RWPE2 (cell line): ENCODE data around the gene SHROOM3.

ENCODE experiments used
- ATAC-seq: fragments of 200-7000 bp; cut with Tn5 transposase; 3 replicates; pipeline ENCODE4 v1.9.1; 2021; ENCODE audit warnings: low read depth
- DNase-seq: peaks from one replicate; pipeline ENCODE4 v3.0.0-alpha.2; 2020; ENCODE audit warnings: low spot score
- H3K27ac ChIP-seq: fragments of 450-650 bp; 2 replicates; pipeline ENCODE4 v1.5.1; 2017; ENCODE audit warnings: mild to moderate bottlenecking; ENCODE audit not compliant: poor library complexity, severe bottlenecking
- H3K27me3 ChIP-seq: fragments of 250-450 bp; sonication (Bioruptor Pico); 2 replicates; pipeline ENCODE4 v1.5.1; 2021; ENCODE audit warnings: mild to moderate bottlenecking, moderate library complexity; ENCODE audit not compliant: insufficient read depth, poor library complexity, severe bottlenecking
- H3K36me3 ChIP-seq: fragments of 250-450 bp; sonication (Bioruptor Pico); 2 replicates; pipeline ENCODE4 v1.5.1; 2020; ENCODE audit warnings: low read depth, mild to moderate bottlenecking, moderate library complexity
- H3K4me1 ChIP-seq: fragments of 250-450 bp; sonication (Bioruptor Pico); 2 replicates; pipeline ENCODE4 v1.5.1; 2021; ENCODE audit warnings: mild to moderate bottlenecking, moderate library complexity; ENCODE audit not compliant: insufficient read depth, poor library complexity, severe bottlenecking
- H3K4me3 ChIP-seq: fragments of 250-450 bp; sonication (Bioruptor Pico); 2 replicates; pipeline ENCODE4 v1.5.1; 2021; ENCODE audit warnings: mild to moderate bottlenecking, moderate library complexity; ENCODE audit not compliant: severe bottlenecking
- H3K9me3 ChIP-seq: fragments of 250-450 bp; sonication (Bioruptor Pico); 2 replicates; pipeline ENCODE4 v1.5.1; 2021; ENCODE audit warnings: mild to moderate bottlenecking, moderate library complexity; ENCODE audit not compliant: severe bottlenecking
- CTCF ChIP-seq: fragments of 450-650 bp; IDR thresholded peaks from one replicate; pipeline ENCODE4 v1.5.1; 2017; ENCODE audit warnings: mild to moderate bottlenecking, moderate library complexity; ENCODE audit not compliant: poor library complexity, severe bottlenecking

SHROOM3 gene

DNA sequence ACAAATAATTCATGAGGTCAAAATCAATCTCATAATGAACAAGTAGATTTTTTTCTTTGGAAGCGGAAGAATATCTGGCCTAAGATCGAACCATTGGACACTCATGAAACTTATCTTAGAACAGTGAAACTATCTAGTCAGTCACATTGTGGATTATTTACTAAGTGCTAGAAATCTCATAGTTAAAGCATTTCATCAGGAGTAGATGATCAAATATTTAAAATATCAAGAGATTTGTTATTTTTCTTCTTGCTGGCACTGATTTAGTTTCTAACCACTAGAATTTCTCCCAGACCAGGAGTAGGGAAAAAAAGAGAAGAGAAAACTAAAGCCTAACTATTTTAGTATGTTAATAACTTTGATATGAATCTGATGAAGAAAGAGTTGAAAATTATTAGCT is 105.5 kb downstream of the SHROOM3 start:
- Histone ChIP-seq H3K9me3 (no peaks in the 10 kb centered on the region), H3K4me3 (no peak overlapping the region), H3K4me1 (no peaks in the 10 kb centered on the region), H3K27me3 (no peaks in the 10 kb centered on the region), H3K36me3 (no peaks in the 10 kb centered on the region), H3K27ac (no peak overlapping the region)
- ATAC-seq (no peak), DNase-seq (no peak)
- TF ChIP-seq CTCF, result no peak

DNA sequence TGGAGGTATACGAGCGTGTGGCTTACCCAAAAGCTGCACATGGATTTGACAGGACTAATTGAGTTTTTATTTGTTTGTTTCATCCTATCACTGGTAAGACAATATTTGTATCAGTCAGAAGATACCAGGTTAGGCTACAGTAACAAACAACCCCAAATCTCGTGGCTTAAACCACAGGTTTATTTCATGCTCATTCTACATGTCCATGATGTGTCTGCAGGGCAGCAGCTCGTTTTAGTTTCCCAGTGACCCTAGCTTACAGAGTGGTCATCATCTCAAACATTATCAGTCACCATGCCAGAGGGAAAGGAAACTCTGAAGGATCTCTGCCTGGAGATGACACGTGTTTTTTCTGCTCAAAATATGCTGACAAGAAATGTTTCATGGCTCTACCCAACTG is 108.3 kb downstream of the SHROOM3 start:
- Histone ChIP-seq H3K4me3 (no peak overlapping the region), H3K4me1 (peaks cover 12% of the 10 kb centered on the region), H3K27me3 (no peaks in the 10 kb centered on the region), H3K36me3 (no peaks in the 10 kb centered on the region), H3K27ac (no peak overlapping the region), H3K9me3 (no peaks in the 10 kb centered on the region)
- DNase-seq (no peak), ATAC-seq (no peak)
- TF ChIP-seq CTCF, result no peak

GRCh38 chr4:76544725-76545124 is 109.7 kb downstream of the SHROOM3 start:
- DNase-seq, result no peak
- no peak overlapping the region for H3K27ac ChIP-seq
- H3K9me3 ChIP-seq, result no peaks in the 10 kb centered on the region
- no peak for TF ChIP-seq CTCF
- H3K4me3 ChIP-seq, result no peak overlapping the region
- no peaks in the 10 kb centered on the region for H3K36me3 ChIP-seq
- ATAC-seq, result no peak
- H3K27me3 ChIP-seq, result no peaks in the 10 kb centered on the region
- peaks cover 12% of the 10 kb centered on the region for H3K4me1 ChIP-seq

DNA sequence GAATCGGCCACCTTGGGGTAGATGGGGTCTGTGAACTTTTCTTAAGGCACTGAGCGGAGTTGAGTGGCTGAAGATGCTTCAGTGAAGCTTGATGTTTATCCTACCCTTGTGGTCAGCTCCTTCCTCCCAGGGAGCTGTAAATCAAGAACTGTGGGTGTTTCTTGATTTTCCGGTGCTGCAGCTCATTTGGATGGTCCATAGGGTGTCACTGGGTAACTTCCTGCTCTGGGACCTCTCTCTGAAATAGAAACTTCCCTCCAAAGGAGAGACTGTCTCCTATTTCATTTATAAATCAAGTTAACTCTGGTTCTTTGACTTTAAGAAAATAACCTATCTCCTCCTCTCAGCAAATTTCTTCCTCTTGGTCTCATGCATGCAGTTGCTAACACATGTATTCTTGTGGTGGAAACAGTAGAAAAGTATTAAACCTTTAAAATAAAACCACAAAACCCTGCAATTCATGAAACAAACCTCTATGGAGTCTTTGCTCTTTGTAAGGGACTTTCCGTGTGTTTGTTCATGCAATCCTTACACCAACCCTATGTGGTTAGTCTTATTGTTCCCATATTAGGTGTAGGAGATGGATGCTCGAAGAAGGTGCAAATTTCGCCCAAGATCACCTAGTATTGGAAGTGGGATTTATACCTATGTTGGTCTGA is 110.3 kb downstream of the SHROOM3 start:
- H3K27ac ChIP-seq, result no peak overlapping the region
- DNase-seq (no peak), ATAC-seq (no peak)
- no peak for TF ChIP-seq CTCF
- peaks cover 12% of the 10 kb centered on the region for H3K4me1 ChIP-seq
- H3K9me3 ChIP-seq, result no peaks in the 10 kb centered on the region
- H3K27me3 ChIP-seq, result no peaks in the 10 kb centered on the region
- H3K36me3 ChIP-seq, result no peaks in the 10 kb centered on the region
- no peak overlapping the region for H3K4me3 ChIP-seq

DNA sequence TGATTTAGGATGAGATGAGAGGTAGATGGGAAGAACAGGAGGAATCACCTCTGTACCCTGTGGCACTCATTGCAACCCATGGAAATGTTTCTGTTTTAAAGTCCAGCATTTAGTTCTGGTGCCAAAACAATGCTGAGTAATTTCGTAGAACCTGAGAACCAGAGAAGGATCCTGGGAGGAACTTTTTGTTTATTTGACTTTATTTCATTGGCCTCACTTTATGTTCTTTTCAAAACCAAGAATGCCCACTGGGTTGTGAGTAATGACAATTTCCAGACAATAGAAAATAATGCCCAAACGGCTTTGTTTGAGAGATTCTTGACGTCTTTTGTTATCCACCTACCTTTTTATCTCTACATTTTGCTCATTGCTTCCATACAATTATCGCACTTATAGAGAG is 111.3 kb downstream of the SHROOM3 start:
- Histone ChIP-seq H3K36me3 (no peaks in the 10 kb centered on the region), H3K4me3 (no peak overlapping the region), H3K9me3 (no peaks in the 10 kb centered on the region), H3K4me1 (peaks cover 12% of the 10 kb centered on the region), H3K27ac (peak overlapping the region; percentile 49), H3K27me3 (no peaks in the 10 kb centered on the region)
- no peak for ATAC-seq
- TF ChIP-seq CTCF, result no peak
- DNase-seq, result no peak
